ENCODE results near the gene TRIM46.

GRCh38 chr1:155188268-155188667 lies 14.6 kb downstream of the TRIM46 start:
- no peak for TF ChIP-seq POLR2A (IDR thresholded peaks at IDR 0.05; ENCODE audit: low read depth, low read length)
- no peak for TF ChIP-seq POLR2AphosphoS5 (IDR thresholded peaks at IDR 0.05; ENCODE audit: low read depth, low read length)
- TF ChIP-seq TAF1 (IDR thresholded peaks at IDR 0.05; ENCODE audit: borderline replicate concordance, low read depth, low read length): no peak

Measured in GM12892 (cell line).